Measurements from ENCODE around the gene FHOD3.

The FHOD3 gene

GRCh38 chr18:36302676-36303075 lies 5.2 kb downstream of the FHOD3 start:
- H3K4me1 Mint-ChIP-seq: no peaks in the 10 kb centered on the region
- H3K4me3 Mint-ChIP-seq: no peak overlapping the region
- DNase-seq (ENCODE audit: low spot score in 2 of 2) (no peak), ATAC-seq (ENCODE audit: low read depth) (no peak)
- H3K27me3 Mint-ChIP-seq: peaks cover 18% of the 10 kb centered on the region
- no peaks in the 10 kb centered on the region for H3K9me3 Mint-ChIP-seq
- no peaks in the 10 kb centered on the region for H3K36me3 Mint-ChIP-seq
- no peak overlapping the region for H3K27ac Mint-ChIP-seq

- Mint-ChIP-seq H3K9me3 (no peaks in the 10 kb centered on the region), H3K27me3 (peaks cover 18% of the 10 kb centered on the region), H3K36me3 (no peaks in the 10 kb centered on the region), H3K4me1 (no peaks in the 10 kb centered on the region), H3K27ac (no peak overlapping the region), H3K4me3 (no peak overlapping the region)
- DNase-seq (ENCODE audit: low spot score in 2 of 2) (no peak), ATAC-seq (ENCODE audit: low read depth) (no peak)
Measured at GRCh38 chr18:36303211-36303844, 5.8 kb downstream of the FHOD3 start.

- ATAC-seq (ENCODE audit: low read depth) (no peak), DNase-seq (ENCODE audit: low spot score in 2 of 2) (no peak)
- H3K4me3 Mint-ChIP-seq: no peak overlapping the region
- H3K27me3 Mint-ChIP-seq: peaks cover 20% of the 10 kb centered on the region
- no peaks in the 10 kb centered on the region for H3K9me3 Mint-ChIP-seq
- no peak overlapping the region for H3K27ac Mint-ChIP-seq
- H3K4me1 Mint-ChIP-seq: no peaks in the 10 kb centered on the region
- H3K36me3 Mint-ChIP-seq: no peaks in the 10 kb centered on the region
Measured at GRCh38 chr18:36304723-36305122, 7.2 kb downstream of the FHOD3 start.

GRCh38 chr18:36305375-36305774 lies 7.9 kb downstream of the FHOD3 start:
- H3K36me3 Mint-ChIP-seq: no peaks in the 10 kb centered on the region
- no peak overlapping the region for H3K27ac Mint-ChIP-seq
- H3K9me3 Mint-ChIP-seq: no peaks in the 10 kb centered on the region
- ATAC-seq (ENCODE audit: low read depth) (no peak), DNase-seq (ENCODE audit: low spot score in 2 of 2) (no peak)
- no peak overlapping the region for H3K4me3 Mint-ChIP-seq
- peaks cover 20% of the 10 kb centered on the region for H3K27me3 Mint-ChIP-seq
- H3K4me1 Mint-ChIP-seq: no peaks in the 10 kb centered on the region

- Mint-ChIP-seq H3K36me3 (no peaks in the 10 kb centered on the region), H3K4me1 (no peaks in the 10 kb centered on the region), H3K27ac (no peak overlapping the region), H3K9me3 (no peaks in the 10 kb centered on the region), H3K27me3 (peaks cover 27% of the 10 kb centered on the region), H3K4me3 (no peak overlapping the region)
- no peak for DNase-seq (ENCODE audit: low spot score in 2 of 2)
- ATAC-seq (ENCODE audit: low read depth): no peak
Measured at GRCh38 chr18:36307513-36307912, 10.0 kb downstream of the FHOD3 start.

GRCh38 chr18:36308711-36309435 lies 11.4 kb downstream of the FHOD3 start:
- Mint-ChIP-seq H3K27me3 (peaks cover 20% of the 10 kb centered on the region), H3K27ac (no peak overlapping the region), H3K4me1 (no peaks in the 10 kb centered on the region), H3K36me3 (no peaks in the 10 kb centered on the region), H3K4me3 (no peak overlapping the region), H3K9me3 (no peaks in the 10 kb centered on the region)
- DNase-seq (ENCODE audit: low spot score in 2 of 2): no peak
- no peak for ATAC-seq (ENCODE audit: low read depth)

GRCh38 chr18:36309436-36310391 lies 12.2 kb downstream of the FHOD3 start:
- ATAC-seq (ENCODE audit: low read depth) (no peak), DNase-seq (ENCODE audit: low spot score in 2 of 2) (no peak)
- H3K27ac Mint-ChIP-seq: no peak overlapping the region
- H3K9me3 Mint-ChIP-seq: no peaks in the 10 kb centered on the region
- H3K27me3 Mint-ChIP-seq: peaks cover 20% of the 10 kb centered on the region
- H3K36me3 Mint-ChIP-seq: no peaks in the 10 kb centered on the region
- H3K4me3 Mint-ChIP-seq: no peak overlapping the region
- no peaks in the 10 kb centered on the region for H3K4me1 Mint-ChIP-seq

- DNase-seq (ENCODE audit: low spot score in 2 of 2) (no peak), ATAC-seq (ENCODE audit: low read depth) (no peak)
- Mint-ChIP-seq H3K27ac (no peak overlapping the region), H3K4me3 (no peak overlapping the region), H3K36me3 (no peaks in the 10 kb centered on the region), H3K27me3 (peaks cover 19% of the 10 kb centered on the region), H3K9me3 (no peaks in the 10 kb centered on the region), H3K4me1 (no peaks in the 10 kb centered on the region)
Measured at GRCh38 chr18:36311026-36311570, 13.6 kb downstream of the FHOD3 start.

GRCh38 chr18:36312806-36313395 lies 15.4 kb downstream of the FHOD3 start:
- Mint-ChIP-seq H3K27ac (no peak overlapping the region), H3K9me3 (no peaks in the 10 kb centered on the region), H3K36me3 (no peaks in the 10 kb centered on the region), H3K4me3 (no peak overlapping the region), H3K4me1 (no peaks in the 10 kb centered on the region), H3K27me3 (peaks cover 16% of the 10 kb centered on the region)
- DNase-seq (ENCODE audit: low spot score in 2 of 2): no peak
- ATAC-seq (ENCODE audit: low read depth): no peak

- H3K4me3 Mint-ChIP-seq: no peak overlapping the region
- peaks cover 14% of the 10 kb centered on the region for H3K27me3 Mint-ChIP-seq
- peaks cover 3% of the 10 kb centered on the region for H3K36me3 Mint-ChIP-seq
- no peak for ATAC-seq (ENCODE audit: low read depth)
- no peaks in the 10 kb centered on the region for H3K4me1 Mint-ChIP-seq
- no peak overlapping the region for H3K27ac Mint-ChIP-seq
- DNase-seq (ENCODE audit: low spot score in 2 of 2): no peak
- peaks cover 6% of the 10 kb centered on the region for H3K9me3 Mint-ChIP-seq
Measured at GRCh38 chr18:36314098-36314497, 16.6 kb downstream of the FHOD3 start.

- ATAC-seq (ENCODE audit: low read depth) (no peak), DNase-seq (ENCODE audit: low spot score in 2 of 2) (no peak)
- Mint-ChIP-seq H3K9me3 (peaks cover 11% of the 10 kb centered on the region), H3K4me3 (no peak overlapping the region), H3K27ac (no peak overlapping the region), H3K36me3 (peaks cover 3% of the 10 kb centered on the region), H3K27me3 (peaks cover 16% of the 10 kb centered on the region), H3K4me1 (no peaks in the 10 kb centered on the region)
Measured at GRCh38 chr18:36314754-36315153, 17.2 kb downstream of the FHOD3 start.

GRCh38 chr18:36315736-36316135 lies 18.2 kb downstream of the FHOD3 start:
- Mint-ChIP-seq H3K36me3 (peaks cover 3% of the 10 kb centered on the region), H3K4me3 (no peak overlapping the region), H3K27me3 (peaks cover 16% of the 10 kb centered on the region), H3K27ac (no peak overlapping the region), H3K9me3 (peaks cover 14% of the 10 kb centered on the region), H3K4me1 (no peaks in the 10 kb centered on the region)
- no peak for DNase-seq (ENCODE audit: low spot score in 2 of 2)
- no peak for ATAC-seq (ENCODE audit: low read depth)

GRCh38 chr18:36316246-36316645 lies 18.7 kb downstream of the FHOD3 start:
- DNase-seq (ENCODE audit: low spot score in 2 of 2) (no peak), ATAC-seq (ENCODE audit: low read depth) (no peak)
- Mint-ChIP-seq H3K4me1 (no peaks in the 10 kb centered on the region), H3K9me3 (peaks cover 14% of the 10 kb centered on the region), H3K27me3 (peaks cover 18% of the 10 kb centered on the region), H3K36me3 (peaks cover 3% of the 10 kb centered on the region), H3K4me3 (no peak overlapping the region), H3K27ac (no peak overlapping the region)
